ENCODE data around the gene FUS. TPM values are rescaled to one million over a fixed set of nuclear protein-coding genes. Genes with fewer than 3 reads are reported as not detected.

Gene FUS
- total and polyA plus RNA-seq, 9 of the 15 experiments (the other 6 are each of a cell fraction or from before 2014, with no cell fraction given), result 43.9 to 575 (median 87.2) TPM

- TF ChIP-seq, protein P1, sequence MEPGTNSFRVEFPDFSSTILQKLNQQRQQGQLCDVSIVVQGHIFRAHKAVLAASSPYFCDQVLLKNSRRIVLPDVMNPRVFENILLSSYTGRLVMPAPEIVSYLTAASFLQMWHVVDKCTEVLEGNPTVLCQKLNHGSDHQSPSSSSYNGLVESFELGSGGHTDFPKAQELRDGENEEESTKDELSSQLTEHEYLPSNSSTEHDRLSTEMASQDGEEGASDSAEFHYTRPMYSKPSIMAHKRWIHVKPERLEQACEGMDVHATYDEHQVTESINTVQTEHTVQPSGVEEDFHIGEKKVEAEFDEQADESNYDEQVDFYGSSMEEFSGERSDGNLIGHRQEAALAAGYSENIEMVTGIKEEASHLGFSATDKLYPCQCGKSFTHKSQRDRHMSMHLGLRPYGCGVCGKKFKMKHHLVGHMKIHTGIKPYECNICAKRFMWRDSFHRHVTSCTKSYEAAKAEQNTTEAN (CRISPR knock-in tag; IDR thresholded peaks at IDR 0.05), result no peak
- TF ChIP-seq ELF4 (CRISPR knock-in tag; IDR thresholded peaks at IDR 0.05) (0 out of 2 replicates have a peak, but pooled peaks have one; percentile 33), WHSC1 (IDR thresholded peaks at IDR 0.05; ENCODE audit: low read length) (no peak), SMAD4 (CRISPR knock-in tag; conservative IDR thresholded peaks at IDR 0.05) (0 out of 2 replicates have a peak, but pooled peaks have one; percentile 55), SAFB2 (IDR thresholded peaks at IDR 0.05; ENCODE audit: borderline replicate concordance, low read depth, low read length, severe bottlenecking) (no peak), ZNF165 (CRISPR knock-in tag; IDR thresholded peaks at IDR 0.05; ENCODE audit: borderline replicate concordance) (no peak), PML (IDR thresholded peaks at IDR 0.05; ENCODE audit: low read length) (no peak), IRF9 (tag; IDR thresholded peaks at IDR 0.05) (no peak), IRF2 (CRISPR knock-in tag; IDR thresholded peaks at IDR 0.05) (no peak), SPI1 (IDR thresholded peaks at IDR 0.05; ENCODE audit: borderline replicate concordance, low read depth, low read length) (peak; percentile 35; the same call in 1 of the 2 replicates)
- TF ChIP-seq, protein P2, sequence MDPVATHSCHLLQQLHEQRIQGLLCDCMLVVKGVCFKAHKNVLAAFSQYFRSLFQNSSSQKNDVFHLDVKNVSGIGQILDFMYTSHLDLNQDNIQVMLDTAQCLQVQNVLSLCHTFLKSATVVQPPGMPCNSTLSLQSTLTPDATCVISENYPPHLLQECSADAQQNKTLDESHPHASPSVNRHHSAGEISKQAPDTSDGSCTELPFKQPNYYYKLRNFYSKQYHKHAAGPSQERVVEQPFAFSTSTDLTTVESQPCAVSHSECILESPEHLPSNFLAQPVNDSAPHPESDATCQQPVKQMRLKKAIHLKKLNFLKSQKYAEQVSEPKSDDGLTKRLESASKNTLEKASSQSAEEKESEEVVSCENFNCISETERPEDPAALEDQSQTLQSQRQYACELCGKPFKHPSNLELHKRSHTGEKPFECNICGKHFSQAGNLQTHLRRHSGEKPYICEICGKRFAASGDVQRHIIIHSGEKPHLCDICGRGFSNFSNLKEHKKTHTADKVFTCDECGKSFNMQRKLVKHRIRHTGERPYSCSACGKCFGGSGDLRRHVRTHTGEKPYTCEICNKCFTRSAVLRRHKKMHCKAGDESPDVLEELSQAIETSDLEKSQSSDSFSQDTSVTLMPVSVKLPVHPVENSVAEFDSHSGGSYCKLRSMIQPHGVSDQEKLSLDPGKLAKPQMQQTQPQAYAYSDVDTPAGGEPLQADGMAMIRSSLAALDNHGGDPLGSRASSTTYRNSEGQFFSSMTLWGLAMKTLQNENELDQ (CRISPR knock-in tag; IDR thresholded peaks at IDR 0.05; ENCODE audit: borderline replicate concordance), result no peak
- TF ChIP-seq, protein P3, sequence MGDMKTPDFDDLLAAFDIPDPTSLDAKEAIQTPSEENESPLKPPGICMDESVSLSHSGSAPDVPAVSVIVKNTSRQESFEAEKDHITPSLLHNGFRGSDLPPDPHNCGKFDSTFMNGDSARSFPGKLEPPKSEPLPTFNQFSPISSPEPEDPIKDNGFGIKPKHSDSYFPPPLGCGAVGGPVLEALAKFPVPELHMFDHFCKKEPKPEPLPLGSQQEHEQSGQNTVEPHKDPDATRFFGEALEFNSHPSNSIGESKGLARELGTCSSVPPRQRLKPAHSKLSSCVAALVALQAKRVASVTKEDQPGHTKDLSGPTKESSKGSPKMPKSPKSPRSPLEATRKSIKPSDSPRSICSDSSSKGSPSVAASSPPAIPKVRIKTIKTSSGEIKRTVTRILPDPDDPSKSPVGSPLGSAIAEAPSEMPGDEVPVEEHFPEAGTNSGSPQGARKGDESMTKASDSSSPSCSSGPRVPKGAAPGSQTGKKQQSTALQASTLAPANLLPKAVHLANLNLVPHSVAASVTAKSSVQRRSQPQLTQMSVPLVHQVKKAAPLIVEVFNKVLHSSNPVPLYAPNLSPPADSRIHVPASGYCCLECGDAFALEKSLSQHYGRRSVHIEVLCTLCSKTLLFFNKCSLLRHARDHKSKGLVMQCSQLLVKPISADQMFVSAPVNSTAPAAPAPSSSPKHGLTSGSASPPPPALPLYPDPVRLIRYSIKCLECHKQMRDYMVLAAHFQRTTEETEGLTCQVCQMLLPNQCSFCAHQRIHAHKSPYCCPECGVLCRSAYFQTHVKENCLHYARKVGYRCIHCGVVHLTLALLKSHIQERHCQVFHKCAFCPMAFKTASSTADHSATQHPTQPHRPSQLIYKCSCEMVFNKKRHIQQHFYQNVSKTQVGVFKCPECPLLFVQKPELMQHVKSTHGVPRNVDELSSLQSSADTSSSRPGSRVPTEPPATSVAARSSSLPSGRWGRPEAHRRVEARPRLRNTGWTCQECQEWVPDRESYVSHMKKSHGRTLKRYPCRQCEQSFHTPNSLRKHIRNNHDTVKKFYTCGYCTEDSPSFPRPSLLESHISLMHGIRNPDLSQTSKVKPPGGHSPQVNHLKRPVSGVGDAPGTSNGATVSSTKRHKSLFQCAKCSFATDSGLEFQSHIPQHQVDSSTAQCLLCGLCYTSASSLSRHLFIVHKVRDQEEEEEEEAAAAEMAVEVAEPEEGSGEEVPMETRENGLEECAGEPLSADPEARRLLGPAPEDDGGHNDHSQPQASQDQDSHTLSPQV (IDR thresholded peaks at IDR 0.05), result peak; percentile 79
- TF ChIP-seq, protein P4, sequence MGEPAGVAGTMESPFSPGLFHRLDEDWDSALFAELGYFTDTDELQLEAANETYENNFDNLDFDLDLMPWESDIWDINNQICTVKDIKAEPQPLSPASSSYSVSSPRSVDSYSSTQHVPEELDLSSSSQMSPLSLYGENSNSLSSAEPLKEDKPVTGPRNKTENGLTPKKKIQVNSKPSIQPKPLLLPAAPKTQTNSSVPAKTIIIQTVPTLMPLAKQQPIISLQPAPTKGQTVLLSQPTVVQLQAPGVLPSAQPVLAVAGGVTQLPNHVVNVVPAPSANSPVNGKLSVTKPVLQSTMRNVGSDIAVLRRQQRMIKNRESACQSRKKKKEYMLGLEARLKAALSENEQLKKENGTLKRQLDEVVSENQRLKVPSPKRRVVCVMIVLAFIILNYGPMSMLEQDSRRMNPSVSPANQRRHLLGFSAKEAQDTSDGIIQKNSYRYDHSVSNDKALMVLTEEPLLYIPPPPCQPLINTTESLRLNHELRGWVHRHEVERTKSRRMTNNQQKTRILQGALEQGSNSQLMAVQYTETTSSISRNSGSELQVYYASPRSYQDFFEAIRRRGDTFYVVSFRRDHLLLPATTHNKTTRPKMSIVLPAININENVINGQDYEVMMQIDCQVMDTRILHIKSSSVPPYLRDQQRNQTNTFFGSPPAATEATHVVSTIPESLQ (CRISPR knock-in tag; IDR thresholded peaks at IDR 0.05), result no peak
These were observed 37.6 kb upstream of the FUS start (continued) for GRCh38 chr16:31142109-31143010.
